Pancreas (tissue), 10 donors: ENCODE data around the gene KIAA1549. TPM values are rescaled to one million over a fixed set of nuclear protein-coding genes. Genes with fewer than 3 reads are reported as not detected.

Experiments used
- ATAC-seq, 4 donors: fragments of 200-7000 bp; cut with Tn5 transposase; one replicate each; pipeline versions ENCODE4 v1.8.0 to v1.9.1; 2020; ENCODE audit warnings: mild to moderate bottlenecking in 4 of 4, moderate library complexity in 4 of 4
- DNase-seq, 6 donors: peaks; one replicate each; pipeline ENCODE4 v3.0.0-alpha.2; 2020
- FAIRE-seq: peaks from 2 replicates; lab custom pipeline; 2012; peaks lifted over from hg19 to GRCh38; lab: Jason Lieb, UNC
- H3K27ac ChIP-seq, 4 donors: fragments of 200-600 bp; sonication (generic); 1 replicate in 3 of 4; 2 replicates in 1 of 4; pipeline versions ENCODE4 v1.5.0 to v1.8.0; 2020
- H3K27me3 ChIP-seq, 4 donors: fragments of 200-600 bp; one replicate each; pipeline ENCODE4 v1.8.0; 2021
- H3K36me3 ChIP-seq, 3 donors: fragments of 200-600 bp; sonication (generic) in 1 of 3; one replicate each; pipeline versions ENCODE4 v1.5.0 to v1.8.0; 2020 to 2021
- H3K4me1 ChIP-seq, 3 donors: fragments of 200-600 bp; one replicate each; pipeline ENCODE4 v1.8.0; 2021
- H3K4me3 ChIP-seq, 4 donors: fragments of 200-600 bp; sonication (generic) in 2 of 4; one replicate each; pipeline versions ENCODE4 v1.5.0 to v1.8.0; 2020 to 2021
- H3K9me3 ChIP-seq, 4 donors: fragments of 200-600 bp; one replicate each; pipeline ENCODE4 v1.8.0; 2021
- WGBS, 2 donors: extraction: QIAGEN DNeasy Blood & Tissue Kit; methylation state at CpG; one replicate each; pipeline ENCODE4 v1.1.7; 2013; 5-methylcytosine and 5-hydroxymethylcytosine counted together
- intact Hi-C, 3 donors: fragments of 100-400 bp; cut with DNase I; formaldehyde crosslinking; loops; one replicate each; pipeline versions ENCODE4 v1.11.1 to v1.14.2; 2022
- polyA plus RNA-seq, 2 donors: library from polyadenylated mRNA; stranded (reverse); fragments of 200-250 nt; gene quantifications; one replicate each; pipeline ENCODE4 v1.2.3, GENCODE V29; 2013
- total RNA-seq, 6 donors: library from RNA; stranded (reverse); fragmentation: NEBNext Ultra II Directional in 4 of 6; extraction: Animal tissue kit (Norgen Biotek cat#: 25700) in 4 of 6; gene quantifications; one replicate each; pipeline versions ENCODE4 v1.2.1 to v1.2.4, GENCODE V29; 2021 to 2023
- TF ChIP-seq, protein P1 (sequence below), 4 donors: fragments of 200-600 bp; sonication (generic) in 3 of 4; IDR thresholded peaks; one replicate each; pipeline versions ENCODE4 v1.5.0 to v1.8.0; 2021; ENCODE audit warnings: antibody characterized with exemption in 4 of 4
- donor health status: healthy with polysubstance abuse.
- donor health status: DM: no; HTN: no; CAD: no; lungs with moderate emphysema.
- donor health status: DM: no; HTN: no; CAD: no.
- donor health status: control.
- donor health status: control.
- donor health status: Bipolar disorder and iron deficiency.
- donor health status: DM: yes; HTN: yes; CAD: no.
- donor health status: DM: no; HTN: no; CAD: no.
- donor health status: DM: no; HTN: no; CAD: no.
- donor health status: DM: yes; HTN: yes; CAD: no.

The KIAA1549 gene
- total and polyA plus RNA-seq, 8 donors = 1.9 to 8.0 (median 7.0) TPM

- DNase-seq = no peak
- 95% methylated on average over 9 of the region's 9 CpGs for WGBS, 2 donors
- Histone ChIP-seq H3K4me1 (no peaks in the 10 kb centered on the region), H3K27me3 (no peaks in the 10 kb centered on the region), H3K27ac (no peak overlapping the region), H3K4me3 (no peak overlapping the region), H3K36me3 (peaks cover 0 to 36% (median 8%) of the 10 kb centered on the region in 3 donors), H3K9me3 (no peaks in the 10 kb centered on the region)
- no peak for ATAC-seq
- no peak for FAIRE-seq
- TF ChIP-seq, protein P1, sequence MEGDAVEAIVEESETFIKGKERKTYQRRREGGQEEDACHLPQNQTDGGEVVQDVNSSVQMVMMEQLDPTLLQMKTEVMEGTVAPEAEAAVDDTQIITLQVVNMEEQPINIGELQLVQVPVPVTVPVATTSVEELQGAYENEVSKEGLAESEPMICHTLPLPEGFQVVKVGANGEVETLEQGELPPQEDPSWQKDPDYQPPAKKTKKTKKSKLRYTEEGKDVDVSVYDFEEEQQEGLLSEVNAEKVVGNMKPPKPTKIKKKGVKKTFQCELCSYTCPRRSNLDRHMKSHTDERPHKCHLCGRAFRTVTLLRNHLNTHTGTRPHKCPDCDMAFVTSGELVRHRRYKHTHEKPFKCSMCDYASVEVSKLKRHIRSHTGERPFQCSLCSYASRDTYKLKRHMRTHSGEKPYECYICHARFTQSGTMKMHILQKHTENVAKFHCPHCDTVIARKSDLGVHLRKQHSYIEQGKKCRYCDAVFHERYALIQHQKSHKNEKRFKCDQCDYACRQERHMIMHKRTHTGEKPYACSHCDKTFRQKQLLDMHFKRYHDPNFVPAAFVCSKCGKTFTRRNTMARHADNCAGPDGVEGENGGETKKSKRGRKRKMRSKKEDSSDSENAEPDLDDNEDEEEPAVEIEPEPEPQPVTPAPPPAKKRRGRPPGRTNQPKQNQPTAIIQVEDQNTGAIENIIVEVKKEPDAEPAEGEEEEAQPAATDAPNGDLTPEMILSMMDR (IDR thresholded peaks at IDR 0.05) = no peak
- intact Hi-C loops = no loop called here
Measured at GRCh38 chr7:138866353-138866752, 114.8 kb downstream of the KIAA1549 start.

GRCh38 chr7:138865843-138866242, 115.3 kb downstream of the KIAA1549 start:
- no peaks in the 10 kb centered on the region for H3K27me3 ChIP-seq
- H3K36me3 ChIP-seq = peaks cover 0 to 41% (median 7%) of the 10 kb centered on the region in 3 donors
- intact Hi-C loops = no loop called here
- no peak for ATAC-seq
- no peak for FAIRE-seq
- no peak overlapping the region for H3K27ac ChIP-seq
- TF ChIP-seq, protein P1 (IDR thresholded peaks at IDR 0.05) = no peak
- no peaks in the 10 kb centered on the region for H3K9me3 ChIP-seq
- H3K4me1 ChIP-seq = no peaks in the 10 kb centered on the region
- no peak overlapping the region for H3K4me3 ChIP-seq
- DNase-seq = no peak
- 90 to 91% methylated on average over 4 of the region's 4 CpGs for WGBS, 2 donors

DNA sequence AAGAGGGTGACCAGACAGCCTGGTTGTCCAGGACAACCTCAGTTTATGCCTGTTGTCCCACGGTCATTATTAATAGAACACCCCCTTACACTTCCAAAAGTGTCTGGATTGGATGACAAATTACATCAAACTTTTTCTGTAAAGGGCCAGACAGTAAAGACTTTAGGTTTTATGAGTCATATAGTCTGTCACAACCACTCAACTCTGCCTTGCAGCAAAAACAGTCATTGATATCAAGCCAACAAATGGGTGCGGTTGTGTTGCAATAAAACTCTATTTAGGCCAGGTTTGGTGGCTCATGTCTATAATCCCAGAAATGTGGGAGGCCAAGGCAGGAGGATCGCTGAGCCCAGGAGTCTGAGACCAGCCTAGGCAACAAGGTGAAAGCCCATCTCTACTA, 116.5 kb downstream of the KIAA1549 start:
- no peaks in the 10 kb centered on the region for H3K27me3 ChIP-seq
- FAIRE-seq (no peak), ATAC-seq (no peak), DNase-seq (no peak)
- no peak overlapping the region for H3K4me3 ChIP-seq
- H3K9me3 ChIP-seq = no peaks in the 10 kb centered on the region
- H3K4me1 ChIP-seq = no peaks in the 10 kb centered on the region
- 90 to 95% methylated on average over 3 of the region's 3 CpGs for WGBS, 2 donors
- intact Hi-C loops = no loop called here
- peaks cover 0 to 41% (median 0%) of the 10 kb centered on the region in 3 donors for H3K36me3 ChIP-seq
- TF ChIP-seq, protein P1 (IDR thresholded peaks at IDR 0.05) = no peak
- no peak overlapping the region for H3K27ac ChIP-seq

DNA sequence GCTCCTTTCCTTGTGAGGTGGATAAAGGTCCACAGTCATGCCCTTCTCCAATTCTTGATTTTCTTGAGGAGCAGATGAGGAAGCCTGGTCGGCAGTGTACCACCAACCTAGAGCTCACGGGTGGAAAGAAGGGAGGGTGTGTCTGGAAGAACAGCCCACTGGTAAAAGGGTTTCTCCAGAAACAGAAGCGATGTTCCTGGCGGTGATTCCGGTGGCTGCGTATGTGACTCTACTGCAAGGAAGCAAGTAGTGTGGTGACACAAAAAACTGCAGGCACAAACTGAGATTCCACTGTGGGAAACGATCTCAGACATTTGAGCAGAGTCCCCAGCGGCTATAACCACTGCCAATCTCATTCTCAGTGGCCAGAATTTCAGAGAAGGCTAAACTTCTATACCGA, 117.3 kb downstream of the KIAA1549 start:
- TF ChIP-seq, protein P1 (IDR thresholded peaks at IDR 0.05) = no peak
- Histone ChIP-seq H3K27me3 (no peaks in the 10 kb centered on the region), H3K4me1 (no peaks in the 10 kb centered on the region), H3K9me3 (no peaks in the 10 kb centered on the region), H3K4me3 (no peak overlapping the region), H3K27ac (no peak overlapping the region), H3K36me3 (peaks cover 0 to 35% (median 0%) of the 10 kb centered on the region in 3 donors)
- DNase-seq = no peak
- FAIRE-seq = no peak
- intact Hi-C loops = no loop called here
- WGBS, 2 donors = 91 to 95% methylated on average over 9 of the region's 9 CpGs
- no peak for ATAC-seq

GRCh38 chr7:138861051-138861450, 120.1 kb downstream of the KIAA1549 start:
- FAIRE-seq (no peak), ATAC-seq (no peak), DNase-seq (no peak)
- 90 to 92% methylated on average over 16 of the region's 16 CpGs for WGBS, 2 donors
- Histone ChIP-seq H3K4me3 (no peak overlapping the region), H3K27me3 (no peaks in the 10 kb centered on the region), H3K27ac (no peak overlapping the region), H3K9me3 (no peaks in the 10 kb centered on the region), H3K36me3 (peaks cover 0 to 27% (median 0%) of the 10 kb centered on the region in 3 donors), H3K4me1 (no peaks in the 10 kb centered on the region)
- intact Hi-C loops = no loop called here
- TF ChIP-seq, protein P1 (IDR thresholded peaks at IDR 0.05) = no peak
